ENCODE results near the gene FSHR. TPM values are rescaled to one million over a fixed set of nuclear protein-coding genes. Genes with fewer than 3 reads are reported as not detected.

The FSHR gene
- total RNA-seq, 1 donor from 2014 or later = not detected

GRCh38 chr2:49102146-49102545 is 52.2 kb downstream of the FSHR start:
- Histone ChIP-seq H3K36me3 (ENCODE audit: control insufficient read depth, insufficient read depth, low read length) (no peaks in the 10 kb centered on the region), H3K27me3 (ENCODE audit: control insufficient read depth, insufficient read depth, low read length) (no peaks in the 10 kb centered on the region), H3K4me3 (ENCODE audit: low read depth, low read length) (no peak overlapping the region)
- no peak for TF ChIP-seq CTCF (IDR thresholded peaks at IDR 0.05; ENCODE audit: insufficient read depth, low read length, poor library complexity, severe bottlenecking)
- DNase-seq (ENCODE audit: low read depth) = no peak

- no peaks in the 10 kb centered on the region for H3K27me3 ChIP-seq (ENCODE audit: control insufficient read depth, insufficient read depth, low read length)
- TF ChIP-seq CTCF (IDR thresholded peaks at IDR 0.05; ENCODE audit: insufficient read depth, low read length, poor library complexity, severe bottlenecking) = no peak
- no peak for DNase-seq (ENCODE audit: low read depth)
- H3K4me3 ChIP-seq (ENCODE audit: low read depth, low read length) = no peak overlapping the region
- H3K36me3 ChIP-seq (ENCODE audit: control insufficient read depth, insufficient read depth, low read length) = no peaks in the 10 kb centered on the region
These were observed 73.6 kb downstream of the FSHR start for GRCh38 chr2:49080681-49081080.

GRCh38 chr2:49070716-49071115 is 83.6 kb downstream of the FSHR start:
- Histone ChIP-seq H3K4me3 (ENCODE audit: low read depth, low read length) (no peak overlapping the region), H3K36me3 (ENCODE audit: control insufficient read depth, insufficient read depth, low read length) (no peaks in the 10 kb centered on the region), H3K27me3 (ENCODE audit: control insufficient read depth, insufficient read depth, low read length) (no peaks in the 10 kb centered on the region)
- no peak for DNase-seq (ENCODE audit: low read depth)
- TF ChIP-seq CTCF (IDR thresholded peaks at IDR 0.05; ENCODE audit: insufficient read depth, low read length, poor library complexity, severe bottlenecking) = no peak

- no peaks in the 10 kb centered on the region for H3K36me3 ChIP-seq (ENCODE audit: control insufficient read depth, insufficient read depth, low read length)
- H3K27me3 ChIP-seq (ENCODE audit: control insufficient read depth, insufficient read depth, low read length) = no peaks in the 10 kb centered on the region
- DNase-seq (ENCODE audit: low read depth) = no peak
- no peak for TF ChIP-seq CTCF (IDR thresholded peaks at IDR 0.05; ENCODE audit: insufficient read depth, low read length, poor library complexity, severe bottlenecking)
- H3K4me3 ChIP-seq (ENCODE audit: low read depth, low read length) = no peak overlapping the region
These were observed 84.5 kb downstream of the FSHR start for GRCh38 chr2:49069829-49070228.

- DNase-seq (ENCODE audit: low read depth) = no peak
- no peak for TF ChIP-seq CTCF (IDR thresholded peaks at IDR 0.05; ENCODE audit: insufficient read depth, low read length, poor library complexity, severe bottlenecking)
- no peaks in the 10 kb centered on the region for H3K27me3 ChIP-seq (ENCODE audit: control insufficient read depth, insufficient read depth, low read length)
- no peaks in the 10 kb centered on the region for H3K36me3 ChIP-seq (ENCODE audit: control insufficient read depth, insufficient read depth, low read length)
- no peak overlapping the region for H3K4me3 ChIP-seq (ENCODE audit: low read depth, low read length)
These were observed 85.7 kb downstream of the FSHR start for GRCh38 chr2:49068613-49069012.

GRCh38 chr2:49067971-49068370 is 86.3 kb downstream of the FSHR start:
- no peak overlapping the region for H3K4me3 ChIP-seq (ENCODE audit: low read depth, low read length)
- no peaks in the 10 kb centered on the region for H3K27me3 ChIP-seq (ENCODE audit: control insufficient read depth, insufficient read depth, low read length)
- DNase-seq (ENCODE audit: low read depth) = no peak
- H3K36me3 ChIP-seq (ENCODE audit: control insufficient read depth, insufficient read depth, low read length) = no peaks in the 10 kb centered on the region
- no peak for TF ChIP-seq CTCF (IDR thresholded peaks at IDR 0.05; ENCODE audit: insufficient read depth, low read length, poor library complexity, severe bottlenecking)
